Measurements from ENCODE around the gene RFX3.

The RFX3 gene

DNA sequence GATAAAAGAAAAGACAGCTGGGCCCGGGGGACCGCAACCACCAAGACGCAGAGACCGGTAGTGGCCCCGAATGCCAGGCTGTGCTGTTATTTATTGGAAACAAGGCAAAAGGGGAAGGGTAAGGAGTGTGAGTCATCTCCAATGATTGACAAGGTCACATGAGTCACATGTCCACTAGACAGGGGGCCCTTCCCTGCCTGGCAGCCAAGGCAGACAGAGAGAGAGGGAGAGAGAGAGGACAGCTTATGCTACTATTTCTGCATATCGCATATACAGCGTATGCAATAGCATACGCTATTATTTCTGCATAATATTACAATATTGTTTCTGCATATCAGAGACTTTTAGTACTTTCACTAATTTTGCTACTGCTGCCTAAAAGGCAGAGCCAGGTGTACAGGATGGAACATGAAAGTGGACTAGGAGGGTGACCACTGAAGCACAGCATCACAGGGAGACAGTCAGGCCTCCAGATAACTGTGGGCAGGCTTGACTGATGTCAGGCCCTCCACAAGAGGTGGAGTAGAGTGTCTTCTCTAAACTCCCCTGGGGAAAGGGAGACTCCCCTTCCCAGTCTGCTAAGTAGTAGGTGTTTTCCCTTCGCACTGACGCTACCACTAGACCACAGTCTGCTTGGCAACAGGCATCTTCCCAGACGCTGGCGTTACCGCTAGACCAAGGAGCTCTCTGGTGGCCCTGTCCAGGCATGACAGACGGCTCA, 50.3 kb downstream of the RFX3 start:
- FAIRE-seq = no peak

- no peak for FAIRE-seq
Observed at GRCh38 chr9:3474821-3475220, 51.0 kb downstream of the RFX3 start.

GRCh38 chr9:3473405-3473804, 52.4 kb downstream of the RFX3 start:
- no peak for FAIRE-seq

GRCh38 chr9:3471883-3472282, 53.9 kb downstream of the RFX3 start:
- FAIRE-seq = no peak

DNA sequence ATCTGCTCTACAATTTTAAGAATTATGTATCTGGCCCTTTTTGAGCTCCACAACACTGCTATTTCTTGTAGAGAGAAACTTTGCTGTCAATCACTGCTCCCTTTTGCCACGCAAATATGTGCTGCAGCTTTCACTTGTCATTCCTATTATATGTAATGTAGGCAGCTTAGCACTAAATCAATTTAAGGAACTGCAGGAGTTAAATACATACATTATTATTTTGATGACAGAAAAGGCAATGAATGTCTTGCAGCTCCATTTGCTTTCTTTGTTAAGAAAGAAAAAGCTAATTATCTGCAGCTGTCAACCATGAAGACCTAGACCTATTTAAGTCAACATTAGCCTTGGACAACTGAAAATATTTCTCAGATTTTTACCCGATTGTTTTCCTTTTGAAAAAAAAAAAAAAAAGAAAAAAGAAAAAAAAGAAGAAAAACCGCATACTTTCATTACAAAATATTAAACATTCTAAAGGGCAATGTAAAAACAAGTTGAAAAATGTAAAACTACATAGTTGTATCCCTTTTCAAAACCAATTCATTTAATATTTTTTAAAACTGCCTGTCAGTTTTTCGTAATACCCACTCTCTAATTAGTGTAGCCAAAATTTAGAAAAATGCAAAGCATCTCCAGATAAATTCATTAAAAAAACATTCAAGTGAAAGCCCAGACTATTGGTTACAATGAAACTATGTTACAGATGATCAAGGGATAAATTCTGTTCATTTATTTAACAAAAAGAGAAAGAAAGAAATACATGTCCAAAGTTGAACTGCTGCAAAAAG, 57.2 kb downstream of the RFX3 start:
- peak; percentile 73 for FAIRE-seq

GRCh38 chr9:3467593-3468219, 58.1 kb downstream of the RFX3 start:
- peak; percentile 97 for FAIRE-seq

DNA sequence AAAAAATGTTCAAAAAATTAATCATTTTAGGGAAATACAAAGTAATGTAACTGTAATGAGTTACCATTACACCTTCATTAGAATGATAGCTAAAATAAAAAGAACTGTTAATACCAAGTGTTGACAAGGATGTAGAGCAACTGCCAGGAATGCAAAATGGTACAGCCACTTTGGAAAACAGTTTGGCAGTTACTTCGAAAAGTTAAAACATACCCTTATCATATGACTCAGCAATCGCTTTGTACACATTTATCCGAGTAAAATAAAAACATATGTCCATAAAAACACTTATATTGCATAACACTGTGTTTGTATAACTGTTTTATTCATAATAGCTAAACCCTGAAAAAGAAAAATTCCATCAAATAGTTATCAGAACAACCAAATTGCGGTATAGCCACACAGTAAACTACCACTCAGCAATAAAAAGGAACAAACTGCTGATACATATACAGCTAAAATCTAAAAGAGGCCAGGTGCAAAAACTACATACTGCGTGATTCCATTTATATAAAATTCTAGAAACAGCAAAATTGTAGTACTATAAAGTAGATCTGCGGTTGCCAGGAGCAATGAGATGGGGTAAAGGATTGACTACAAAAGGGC, 61.7 kb downstream of the RFX3 start:
- FAIRE-seq = no peak

GRCh38 chr9:3458806-3459475, 66.9 kb downstream of the RFX3 start:
- no peak for FAIRE-seq

GRCh38 chr9:3457175-3457574, 68.6 kb downstream of the RFX3 start:
- FAIRE-seq = no peak

- no peak for FAIRE-seq
Observed at GRCh38 chr9:3455717-3456116, 70.1 kb downstream of the RFX3 start.

DNA sequence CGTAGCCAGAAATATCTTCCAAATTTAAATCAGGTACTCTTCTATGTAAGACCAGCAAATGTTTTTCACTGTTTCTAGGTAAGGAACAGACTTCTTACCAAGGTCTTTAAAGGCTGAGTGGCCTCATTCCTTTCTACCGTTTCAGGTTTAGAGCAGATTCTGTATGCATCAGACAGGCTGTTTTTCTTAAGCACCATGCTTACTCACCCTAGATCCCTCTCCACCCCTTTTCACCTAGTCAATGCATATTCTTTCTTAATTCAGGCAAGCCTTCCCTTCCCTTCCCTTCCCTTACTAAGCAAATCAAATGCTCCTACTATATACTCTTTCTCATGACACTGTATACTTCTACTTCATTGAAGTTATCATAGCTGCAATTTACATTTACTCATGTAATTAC, 70.7 kb downstream of the RFX3 start:
- FAIRE-seq = no peak

DNA sequence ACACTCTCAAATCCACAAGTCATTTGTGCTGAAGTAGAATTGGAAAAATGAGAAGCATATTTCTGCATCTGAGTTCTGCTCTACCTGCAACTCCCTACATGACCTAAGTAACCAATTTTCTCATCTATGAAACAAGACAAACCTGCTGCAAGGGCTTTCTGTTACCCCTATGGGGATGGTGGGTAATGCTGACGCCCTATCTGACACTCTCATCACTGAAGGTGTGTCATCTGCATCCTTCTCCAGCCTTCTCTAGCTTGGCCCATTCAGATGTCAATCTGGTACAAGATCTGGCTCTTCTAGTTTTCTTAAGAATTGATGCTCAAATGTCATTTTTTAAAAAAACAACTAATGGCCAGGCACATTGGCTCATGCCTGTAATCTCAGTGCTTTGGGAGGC, 73.8 kb downstream of the RFX3 start:
- FAIRE-seq = no peak

GRCh38 chr9:3447788-3448187, 78.0 kb downstream of the RFX3 start:
- FAIRE-seq = no peak

DNA sequence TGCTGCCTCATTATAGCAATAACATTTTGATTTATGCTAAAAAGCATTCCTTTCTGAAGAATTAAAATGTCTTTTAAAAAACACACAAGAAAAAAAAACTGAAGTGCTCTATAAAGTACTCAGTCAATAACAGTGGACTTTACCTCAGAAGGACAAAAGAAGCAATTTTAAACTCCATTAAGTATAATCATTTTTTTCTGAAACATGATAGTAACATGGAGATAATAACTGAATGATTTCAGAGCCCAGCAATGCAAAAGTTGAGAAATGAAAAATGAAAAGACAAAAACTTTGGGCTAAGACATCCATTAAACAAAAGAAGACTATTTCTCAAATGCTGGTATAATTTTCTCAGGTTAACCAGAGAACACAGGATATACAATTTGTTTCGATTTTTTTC, 78.7 kb downstream of the RFX3 start:
- peak; percentile 78 for FAIRE-seq

GRCh38 chr9:3446313-3446712, 79.5 kb downstream of the RFX3 start:
- no peak for FAIRE-seq

GRCh38 chr9:3444016-3444415, 81.8 kb downstream of the RFX3 start:
- no peak for FAIRE-seq

DNA sequence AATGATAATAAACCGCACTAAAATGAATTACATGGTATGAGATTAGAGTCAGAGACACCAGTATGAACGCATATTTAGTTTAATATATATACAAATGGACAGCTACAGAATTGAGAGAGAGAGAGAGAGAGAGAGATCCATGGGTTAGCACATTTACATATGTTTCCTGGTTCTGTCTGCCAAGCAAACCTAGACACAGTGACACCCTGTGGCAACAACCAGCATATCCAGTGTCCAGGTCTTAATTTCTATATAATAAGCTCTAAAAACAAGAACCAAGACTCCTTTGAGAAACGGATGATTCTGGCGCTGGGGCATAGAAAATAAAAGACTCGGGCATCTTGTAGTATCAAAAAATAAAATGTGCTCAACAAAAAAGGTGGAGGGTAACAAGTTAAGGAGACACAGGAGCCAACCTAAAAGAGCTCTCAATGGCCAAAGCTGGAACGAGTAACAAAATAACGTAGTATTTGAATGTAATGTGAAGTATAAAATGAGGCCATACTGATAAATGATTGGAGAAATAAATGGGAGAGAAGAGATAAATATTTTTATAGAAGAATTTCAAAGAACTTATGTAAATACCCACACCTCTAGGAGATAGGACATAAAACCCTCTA, 84.5 kb downstream of the RFX3 start:
- FAIRE-seq = peak; percentile 84

DNA sequence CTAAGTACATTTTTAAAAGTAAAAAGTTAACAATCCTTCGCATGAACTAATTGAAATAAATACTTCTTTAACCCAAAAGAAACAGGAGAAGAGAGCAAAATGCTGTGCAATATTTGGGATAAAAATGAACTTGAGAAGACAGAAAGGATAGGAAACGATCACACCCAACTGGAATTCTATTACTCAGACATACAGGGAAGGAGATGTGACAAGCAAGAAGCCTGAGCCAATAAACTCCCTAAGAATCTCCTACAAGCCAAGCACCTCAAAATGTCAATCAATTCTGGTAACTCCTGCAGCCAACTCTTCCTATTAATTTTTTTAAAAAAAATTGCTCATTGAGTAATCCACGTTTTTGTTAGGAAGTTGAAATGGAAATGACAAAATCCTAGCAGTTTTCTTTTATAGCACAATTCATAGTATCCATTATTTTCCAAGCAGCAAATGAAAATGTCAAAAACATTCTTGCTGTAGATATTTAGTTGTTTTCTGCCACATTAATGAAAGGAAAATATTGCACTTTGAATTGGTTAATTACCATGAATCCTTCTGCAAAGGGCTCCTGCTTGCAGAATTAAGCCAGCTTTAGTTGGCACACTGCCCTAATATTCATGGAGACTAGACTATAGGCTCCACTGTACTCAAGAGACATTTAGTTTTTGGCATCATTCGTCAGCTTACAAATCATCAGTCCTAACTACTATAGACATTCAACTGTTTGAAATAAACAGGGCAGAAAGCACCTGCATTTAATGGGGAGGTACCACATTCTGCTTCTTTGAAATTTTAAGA, 89.0 kb downstream of the RFX3 start:
- FAIRE-seq = peak; percentile 36

DNA sequence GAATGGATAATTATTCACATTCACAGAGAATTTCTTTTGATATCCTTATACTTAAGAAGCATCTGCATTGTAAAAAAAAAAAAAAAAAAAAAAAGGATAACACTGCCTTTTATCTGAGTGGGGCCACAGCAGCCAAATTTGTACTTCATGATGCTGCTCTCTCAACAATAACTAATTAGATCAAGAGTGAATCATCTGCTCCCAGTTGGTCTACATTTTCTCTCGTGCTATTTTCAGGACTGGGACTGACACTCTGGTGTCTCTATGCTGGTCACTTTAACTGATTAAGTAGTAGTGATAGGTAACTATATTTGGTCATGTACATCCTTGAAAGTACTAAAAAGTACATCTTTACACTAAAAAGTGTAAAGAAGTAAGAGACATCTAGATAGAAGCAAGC, 90.1 kb downstream of the RFX3 start:
- peak; percentile 90 for FAIRE-seq

DNA sequence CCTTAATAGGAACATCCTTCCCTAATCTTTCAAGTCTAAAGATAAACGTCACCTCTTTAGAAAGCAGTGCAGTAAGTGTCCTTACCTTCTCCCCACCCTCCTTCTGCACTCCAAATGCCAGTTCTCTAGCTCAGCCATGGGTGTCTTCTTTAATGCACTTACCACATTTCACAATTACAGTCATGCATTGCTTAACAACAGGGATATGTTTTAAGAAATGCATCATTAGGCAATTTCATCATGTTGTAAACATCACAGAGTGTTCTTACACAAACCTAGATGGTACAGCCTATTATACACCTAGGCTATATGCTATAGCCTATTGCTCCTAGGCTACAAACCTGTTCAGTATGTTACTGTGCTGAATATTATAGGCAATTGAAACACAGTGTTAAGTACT, 91.2 kb downstream of the RFX3 start:
- no peak for FAIRE-seq

- no peak for FAIRE-seq
Observed at GRCh38 chr9:3433754-3434153, 92.0 kb downstream of the RFX3 start.

GRCh38 chr9:3433066-3433465, 92.7 kb downstream of the RFX3 start:
- no peak for FAIRE-seq
